Thyroid gland (tissue), 4 donors: Measurements from ENCODE around the gene ADCY5.

Source experiments
- POLR2A ChIP-seq, 2 donors: fragments of 450-650 bp; IDR thresholded peaks; one replicate each; pipeline ENCODE4 v1.6.1; 2017; ENCODE audit warnings: antibody characterized with exemption in 2 of 2, mild to moderate bottlenecking in 2 of 2, moderate library complexity in 1 of 2
- TF ChIP-seq, protein P1 (sequence below), 6 experiments: fragments of 200-600 bp in 3 of 6; fragments of 450-650 bp in 3 of 6; sonication (generic) in 3 of 6; IDR thresholded peaks; one replicate each; pipeline ENCODE4 v1.5.1; 2016 to 2019; ENCODE audit warnings: antibody characterized with exemption in 6 of 6, mild to moderate bottlenecking in 2 of 6, inconsistent platforms in 1 of 6, moderate library complexity in 1 of 6

DNA sequence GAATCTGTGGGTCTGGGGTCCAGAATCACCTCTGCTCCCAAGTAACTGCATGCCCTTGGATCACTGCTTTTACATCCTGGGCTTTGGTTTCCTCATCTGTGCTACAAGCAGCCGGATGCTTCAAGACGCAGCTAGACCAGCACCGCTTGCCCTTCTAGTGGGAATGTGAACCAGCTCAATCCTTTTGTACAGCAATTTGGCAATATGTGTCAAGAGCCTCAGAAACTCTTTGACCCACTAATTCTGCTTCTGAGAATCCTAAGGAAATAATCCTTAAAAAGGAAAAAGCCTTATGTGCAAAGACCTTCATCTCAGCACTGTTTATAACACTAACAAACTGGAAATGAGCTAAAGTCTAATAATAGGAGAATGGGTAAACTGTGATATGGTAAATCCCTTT, 48.7 kb downstream of the ADCY5 start:
- TF ChIP-seq, protein P1, sequence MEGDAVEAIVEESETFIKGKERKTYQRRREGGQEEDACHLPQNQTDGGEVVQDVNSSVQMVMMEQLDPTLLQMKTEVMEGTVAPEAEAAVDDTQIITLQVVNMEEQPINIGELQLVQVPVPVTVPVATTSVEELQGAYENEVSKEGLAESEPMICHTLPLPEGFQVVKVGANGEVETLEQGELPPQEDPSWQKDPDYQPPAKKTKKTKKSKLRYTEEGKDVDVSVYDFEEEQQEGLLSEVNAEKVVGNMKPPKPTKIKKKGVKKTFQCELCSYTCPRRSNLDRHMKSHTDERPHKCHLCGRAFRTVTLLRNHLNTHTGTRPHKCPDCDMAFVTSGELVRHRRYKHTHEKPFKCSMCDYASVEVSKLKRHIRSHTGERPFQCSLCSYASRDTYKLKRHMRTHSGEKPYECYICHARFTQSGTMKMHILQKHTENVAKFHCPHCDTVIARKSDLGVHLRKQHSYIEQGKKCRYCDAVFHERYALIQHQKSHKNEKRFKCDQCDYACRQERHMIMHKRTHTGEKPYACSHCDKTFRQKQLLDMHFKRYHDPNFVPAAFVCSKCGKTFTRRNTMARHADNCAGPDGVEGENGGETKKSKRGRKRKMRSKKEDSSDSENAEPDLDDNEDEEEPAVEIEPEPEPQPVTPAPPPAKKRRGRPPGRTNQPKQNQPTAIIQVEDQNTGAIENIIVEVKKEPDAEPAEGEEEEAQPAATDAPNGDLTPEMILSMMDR (IDR thresholded peaks at IDR 0.05): no peak
- TF ChIP-seq POLR2A (IDR thresholded peaks at IDR 0.05): no peak
